NCI-H1105 treated with DMSO at 0.1 percent for 48 hours (cell line): ENCODE data around the gene SUGCT.

ENCODE experiments used
- DNase-seq: peaks from one replicate; lab custom pipeline; 2025; lab: John Stamatoyannopoulos, UW

Gene SUGCT

DNA sequence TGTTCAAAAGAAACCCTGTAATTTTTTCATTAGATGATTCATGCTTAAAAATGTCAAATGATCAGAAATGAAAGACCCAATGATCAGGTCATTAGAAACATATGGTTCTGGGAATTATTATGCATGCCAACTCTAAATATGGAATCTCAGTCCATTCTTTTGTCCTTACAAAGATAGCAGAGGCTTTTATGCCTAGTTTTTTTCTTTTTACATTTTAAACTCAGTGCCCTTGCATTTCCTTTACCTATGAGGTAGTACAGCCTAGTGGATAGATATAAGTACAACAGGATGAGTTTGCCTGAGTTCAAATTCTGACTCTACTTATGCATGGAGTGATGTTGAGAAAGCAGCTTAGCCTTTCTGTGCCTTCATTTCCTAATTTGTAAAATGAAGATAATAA, 392.9 kb downstream of the SUGCT start:
- no peak for DNase-seq

DNA sequence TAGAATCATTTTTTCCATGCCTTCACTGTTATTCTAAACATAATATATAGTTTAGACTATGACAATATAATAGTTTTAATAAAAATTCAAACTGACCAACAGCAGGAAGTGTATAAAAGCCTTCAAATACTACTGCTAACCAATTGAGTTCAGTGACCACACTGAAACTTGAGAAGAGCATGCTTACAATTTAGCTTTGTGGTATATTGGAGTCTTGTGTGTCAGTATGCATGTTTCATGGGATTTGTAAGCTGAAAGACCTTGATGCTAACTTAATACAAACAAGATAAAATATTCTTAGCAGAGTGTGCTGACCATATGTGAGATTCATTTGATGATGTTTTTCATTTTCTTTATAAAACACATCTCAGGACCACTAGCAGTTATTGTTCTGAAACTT, 395.5 kb downstream of the SUGCT start:
- no peak for DNase-seq

DNA sequence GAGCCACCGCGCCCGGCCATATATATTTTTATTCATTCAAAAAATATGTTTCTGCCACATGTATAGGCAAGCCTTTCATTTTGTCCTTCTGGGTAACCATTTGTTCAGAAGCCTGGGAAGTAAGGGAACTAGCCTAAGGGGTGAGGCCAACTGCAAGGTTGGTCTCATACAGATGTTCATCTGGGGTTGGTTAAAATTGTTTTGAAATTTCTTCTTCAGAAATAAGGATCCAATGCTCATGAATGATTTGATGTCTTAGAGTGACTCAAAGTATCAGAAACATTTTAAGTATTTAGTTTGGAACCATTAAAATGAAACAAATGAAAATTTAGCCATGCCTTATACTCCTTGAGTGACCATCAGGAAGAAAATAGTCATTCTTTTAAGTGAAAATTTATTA, 397.2 kb downstream of the SUGCT start:
- no peak for DNase-seq

DNA sequence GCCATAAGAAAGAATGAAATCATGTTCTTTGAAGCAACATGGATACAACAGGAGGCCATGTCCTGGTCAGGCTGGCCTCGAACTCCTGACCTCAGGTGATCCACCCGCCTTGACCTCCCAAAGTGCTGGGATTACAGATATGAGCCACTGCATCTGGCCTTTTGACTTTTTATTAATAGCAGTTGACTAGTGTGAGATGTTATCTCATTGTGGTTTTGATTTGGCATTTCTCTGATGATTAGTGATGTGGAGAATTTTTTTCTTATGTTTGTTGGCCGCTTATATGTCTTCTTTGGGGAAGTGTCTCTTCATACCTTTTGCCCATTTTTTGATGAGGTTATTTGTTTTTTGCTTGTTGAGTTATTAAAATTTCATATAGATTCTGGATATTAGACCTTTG, 400.9 kb downstream of the SUGCT start:
- no peak for DNase-seq

DNA sequence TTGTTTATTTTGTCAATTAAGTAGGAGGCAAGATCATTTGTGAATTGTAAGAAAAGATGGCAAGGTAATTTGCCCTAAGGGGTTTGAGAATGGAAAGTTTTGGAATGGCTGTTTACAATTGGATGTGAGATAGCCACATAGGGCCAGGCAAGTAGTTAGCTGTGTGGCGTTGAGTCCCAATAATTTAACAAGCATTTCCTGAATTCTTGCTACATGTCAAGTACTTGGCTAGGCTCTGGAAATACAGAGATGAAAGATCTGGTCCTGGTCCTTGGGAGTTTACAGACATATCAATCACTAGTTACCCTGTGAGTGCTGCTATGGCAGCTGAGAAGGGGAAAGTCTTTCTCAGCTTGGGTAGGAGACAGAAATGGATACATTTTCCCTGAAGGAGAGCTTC, 401.6 kb downstream of the SUGCT start:
- no peak for DNase-seq

DNA sequence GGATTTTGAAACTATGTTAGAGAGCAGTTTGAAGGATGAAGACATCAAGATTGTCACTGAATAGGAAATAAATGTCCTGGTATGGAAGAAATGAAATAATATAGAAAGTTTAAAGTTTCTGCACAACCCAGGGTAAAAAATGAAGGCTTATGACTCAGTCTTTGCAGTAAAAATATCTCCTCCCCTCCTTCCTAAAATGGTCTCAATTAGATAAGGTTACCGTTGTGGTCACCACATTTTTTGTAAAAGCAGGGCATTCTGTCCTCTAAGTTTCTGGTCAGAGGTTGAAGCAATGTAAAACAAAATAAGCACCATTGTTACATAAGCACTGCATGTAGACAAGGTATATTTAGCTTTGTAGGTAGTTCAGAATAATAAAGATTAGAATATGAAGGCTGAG, 403.5 kb downstream of the SUGCT start:
- DNase-seq: no peak

DNA sequence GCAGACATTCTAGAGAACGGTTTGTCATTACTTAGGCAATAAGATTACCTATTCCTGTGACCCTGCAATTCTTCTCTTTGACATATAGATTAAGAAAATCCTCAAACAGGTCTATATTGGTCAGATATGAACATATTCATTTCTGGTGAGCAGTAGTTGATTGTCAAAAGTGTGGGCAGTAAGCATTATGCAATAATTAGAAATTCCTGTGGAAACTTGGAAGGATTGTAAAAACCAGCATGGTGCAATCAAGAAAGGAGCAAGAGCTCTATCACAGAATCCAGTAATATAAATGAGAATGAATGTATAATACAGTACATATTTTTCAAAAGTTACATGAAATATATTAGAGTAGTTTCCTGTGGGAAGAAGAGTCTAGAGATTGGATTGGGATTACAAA, 406.5 kb downstream of the SUGCT start:
- no peak for DNase-seq

DNA sequence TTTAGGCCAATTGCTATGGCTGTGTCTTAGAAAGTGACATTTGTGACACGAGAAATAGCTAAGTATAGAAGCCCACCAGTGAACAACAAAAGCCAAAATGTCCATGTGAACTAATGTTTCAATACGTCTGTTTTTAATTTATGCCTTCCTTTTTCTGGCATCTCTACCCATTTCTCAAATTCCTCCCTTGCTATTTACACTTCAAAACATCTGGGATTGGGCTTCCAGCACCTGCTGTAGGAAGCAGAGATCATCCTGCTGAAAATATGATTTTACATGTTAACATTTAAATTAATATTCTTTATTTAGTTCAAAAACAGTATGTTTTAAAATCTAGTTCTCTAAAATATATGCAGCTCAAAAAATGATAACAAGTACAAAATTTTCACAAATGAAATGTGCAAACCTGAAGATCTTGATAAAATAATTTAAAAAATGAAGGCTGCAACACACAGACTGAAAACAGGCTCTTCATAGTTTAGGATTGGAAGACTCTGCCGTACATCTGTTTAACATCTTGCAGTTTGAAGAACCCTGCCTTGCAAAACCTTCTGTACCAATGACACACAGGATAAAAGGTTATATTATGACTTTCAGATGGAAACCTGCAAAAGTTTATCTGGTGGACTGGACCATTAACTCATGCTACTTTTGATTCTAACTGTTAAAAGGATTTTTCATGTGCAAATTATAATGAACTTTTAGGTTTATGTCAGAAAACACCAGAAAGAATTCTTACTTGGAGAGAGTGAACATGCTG, 408.4 kb downstream of the SUGCT start:
- no peak for DNase-seq

DNA sequence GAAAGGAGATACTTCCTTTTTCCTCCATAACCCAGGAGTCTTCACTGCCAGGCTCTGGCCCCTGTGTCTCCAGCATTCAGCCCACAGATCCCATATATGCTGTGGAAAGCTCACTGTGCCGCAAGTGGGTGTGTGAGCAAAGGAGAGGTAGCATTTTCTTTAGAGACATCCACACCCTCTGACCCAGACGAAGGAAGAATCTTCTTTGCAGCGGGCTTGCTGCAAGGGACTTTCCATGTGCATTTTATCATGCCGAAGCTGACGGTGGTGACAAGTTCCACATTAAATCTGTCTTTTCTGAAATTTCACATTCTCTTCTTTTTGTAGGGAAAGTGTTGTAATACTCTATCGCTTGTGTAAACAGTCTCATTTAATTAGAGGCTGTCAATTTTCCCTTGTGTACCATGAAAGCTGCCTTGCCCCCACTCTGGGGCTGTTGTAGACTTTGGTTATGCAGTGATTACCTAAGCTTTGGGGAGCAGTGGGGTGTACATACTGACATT, 409.5 kb downstream of the SUGCT start:
- no peak for DNase-seq

DNA sequence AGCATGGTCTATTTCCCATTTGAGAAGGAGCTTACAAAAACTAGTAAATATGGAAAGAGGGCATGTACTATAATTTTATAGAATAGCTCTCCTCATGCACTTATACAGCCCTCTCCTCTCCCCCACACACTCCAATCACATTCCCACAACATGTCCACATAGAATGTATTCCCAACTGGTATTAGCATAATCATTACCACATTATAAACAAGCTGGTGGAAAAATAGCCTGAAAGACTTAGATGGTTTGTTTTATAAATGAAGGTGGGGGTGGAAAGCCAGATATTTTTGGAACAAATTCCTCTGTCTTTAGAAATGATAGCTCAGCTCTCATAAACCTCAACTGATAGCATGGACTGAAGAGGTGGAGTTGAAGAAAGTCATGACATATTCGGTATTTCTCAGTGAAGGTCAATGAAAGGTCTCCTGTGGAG, 410.1 kb downstream of the SUGCT start:
- DNase-seq: no peak

DNA sequence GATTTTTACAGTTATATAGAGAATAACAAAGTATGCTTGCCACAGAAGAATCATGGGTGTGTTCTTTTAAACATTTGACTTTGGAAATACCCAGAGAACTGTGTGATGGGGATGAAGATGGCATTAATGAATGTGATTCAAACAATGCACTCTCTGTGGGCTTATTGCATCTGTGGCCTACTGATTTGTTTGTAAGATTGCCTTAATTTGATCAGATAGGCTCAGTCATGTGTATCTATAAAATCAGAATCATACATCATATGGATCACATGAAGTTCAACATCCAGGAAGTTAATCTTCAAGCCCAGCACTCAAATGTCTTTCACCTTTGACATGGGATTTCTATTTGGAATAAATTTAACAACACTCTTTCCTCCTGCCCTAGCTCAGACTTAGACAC, 410.9 kb downstream of the SUGCT start:
- no peak for DNase-seq

DNA sequence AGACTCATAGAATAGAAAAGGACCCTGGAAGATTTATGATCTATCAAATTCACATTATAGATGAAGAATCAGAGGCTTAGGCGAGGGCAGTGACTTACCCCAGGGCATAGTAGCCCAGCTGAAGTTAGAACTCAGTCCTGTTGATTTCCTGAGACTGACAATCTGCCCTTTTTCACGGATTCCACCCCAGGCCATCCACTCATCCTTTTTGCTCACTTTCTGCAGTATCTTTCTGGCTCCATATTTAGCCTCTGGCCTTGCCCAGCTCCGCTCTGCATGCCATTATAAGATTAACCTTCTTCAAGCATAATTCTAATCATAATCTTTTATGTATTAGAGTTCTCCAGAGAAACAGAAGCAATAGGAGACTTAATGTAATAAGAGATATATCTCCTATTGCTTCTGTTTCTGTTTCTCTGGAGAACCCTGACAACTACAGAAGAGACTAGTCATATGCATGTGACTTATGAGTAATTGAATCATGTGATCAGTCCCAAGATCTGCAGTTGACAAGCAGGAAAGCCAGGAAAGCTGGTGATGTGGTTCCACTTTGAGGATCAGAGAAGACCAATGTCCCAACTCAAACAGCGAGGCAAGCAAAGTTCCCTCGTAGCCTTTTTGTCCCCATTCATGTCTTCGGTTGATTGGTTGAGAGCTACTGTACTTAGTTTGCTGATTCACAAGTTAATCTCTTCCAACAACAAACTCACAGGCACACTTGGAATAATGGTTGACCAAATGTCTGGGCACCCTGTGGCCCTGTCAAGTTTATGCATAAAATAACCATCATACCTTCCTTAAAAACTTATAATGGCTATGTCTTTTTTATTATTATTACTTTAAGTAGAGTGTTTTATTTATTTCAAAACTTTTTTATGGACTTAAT, 412.1 kb downstream of the SUGCT start:
- DNase-seq: no peak

DNA sequence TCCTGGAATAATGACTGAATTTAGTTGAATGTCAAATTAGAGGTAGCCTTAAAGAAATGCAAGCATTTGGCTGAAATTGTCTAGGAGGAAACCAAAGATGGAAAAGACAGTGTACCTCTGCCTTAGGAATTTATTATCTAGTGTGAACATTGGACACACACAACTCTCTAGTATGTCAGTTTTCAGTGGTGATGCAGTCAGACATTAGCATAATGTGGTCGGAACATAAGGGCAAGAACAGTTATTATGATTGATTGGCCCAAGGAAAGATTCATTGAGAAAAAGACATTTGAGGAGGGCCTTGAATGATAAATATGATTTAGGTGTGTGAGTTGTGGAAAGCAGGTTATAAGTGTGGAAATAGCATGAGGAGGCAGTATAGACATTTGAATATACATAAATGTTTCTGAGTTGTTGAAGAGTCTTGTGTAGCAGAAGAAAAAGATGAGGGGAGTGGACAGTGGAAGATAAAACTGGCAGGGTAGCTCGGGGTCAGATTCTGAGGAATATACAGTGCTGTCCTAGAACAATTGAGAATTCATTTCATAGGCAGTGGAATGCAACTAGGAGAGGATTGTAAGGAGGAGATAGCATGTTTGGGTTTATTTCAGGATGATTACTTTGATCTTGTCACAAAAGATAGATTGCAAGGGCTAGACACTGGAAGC, 414.7 kb downstream of the SUGCT start:
- DNase-seq: no peak

DNA sequence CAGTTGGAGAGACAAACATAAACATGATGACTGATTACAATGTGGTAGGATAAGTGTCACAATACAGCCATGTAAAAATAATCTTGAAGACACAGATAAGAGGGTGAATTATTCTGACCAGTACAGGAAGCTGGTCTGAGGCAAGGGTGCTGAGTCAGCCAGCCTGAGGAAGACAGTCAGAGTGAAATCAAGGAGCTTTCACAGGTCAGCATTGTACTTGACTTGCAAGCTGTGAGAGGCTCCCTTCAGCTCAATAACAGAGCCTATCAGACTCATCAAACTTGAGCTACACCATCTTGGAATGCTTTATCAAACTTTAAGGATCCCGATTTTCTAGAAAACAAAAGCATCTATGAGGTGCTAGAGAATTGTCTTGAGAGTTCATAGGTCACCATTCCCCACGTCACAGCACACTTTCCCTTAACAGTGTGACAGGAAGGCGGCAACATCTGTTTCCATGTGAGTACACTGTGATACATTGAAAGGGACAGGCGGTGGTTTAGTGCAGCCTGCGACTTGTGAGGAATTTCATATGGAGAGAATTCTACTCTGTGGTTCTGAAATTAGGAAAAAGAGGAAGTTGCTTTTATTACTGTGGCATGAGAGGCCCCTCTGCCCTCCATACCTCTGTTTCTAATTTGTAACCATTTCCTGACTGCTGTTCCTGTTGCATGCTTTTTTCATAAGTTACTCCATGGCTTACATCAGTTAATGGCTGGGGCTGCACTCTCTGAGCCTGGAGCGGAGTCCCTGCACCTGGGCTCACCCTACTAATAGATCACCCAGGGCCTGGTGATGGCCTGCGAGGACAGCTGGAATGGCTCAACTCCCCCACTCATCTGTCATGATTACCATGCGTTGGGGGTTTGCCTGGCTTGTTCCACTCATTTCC, 417.1 kb downstream of the SUGCT start:
- no peak for DNase-seq

DNA sequence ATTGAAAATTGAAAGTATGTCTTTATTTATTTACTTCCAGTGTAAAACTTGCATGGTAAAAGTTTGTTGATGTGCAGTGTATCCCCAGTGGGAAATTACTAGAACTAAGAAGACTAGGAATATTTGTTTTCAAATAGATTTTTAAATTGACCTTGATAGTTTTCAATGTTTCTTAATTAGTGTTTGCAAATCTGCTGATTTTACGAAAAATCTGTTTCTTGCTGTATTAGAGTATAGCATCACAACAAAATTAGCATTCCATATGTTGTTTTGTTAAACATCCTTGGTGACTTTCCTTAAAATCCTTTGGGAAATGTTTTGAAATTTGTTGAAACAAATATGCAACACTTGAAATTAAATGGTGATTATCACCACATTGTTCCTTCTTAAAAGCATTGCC, 425.9 kb downstream of the SUGCT start:
- no peak for DNase-seq

DNA sequence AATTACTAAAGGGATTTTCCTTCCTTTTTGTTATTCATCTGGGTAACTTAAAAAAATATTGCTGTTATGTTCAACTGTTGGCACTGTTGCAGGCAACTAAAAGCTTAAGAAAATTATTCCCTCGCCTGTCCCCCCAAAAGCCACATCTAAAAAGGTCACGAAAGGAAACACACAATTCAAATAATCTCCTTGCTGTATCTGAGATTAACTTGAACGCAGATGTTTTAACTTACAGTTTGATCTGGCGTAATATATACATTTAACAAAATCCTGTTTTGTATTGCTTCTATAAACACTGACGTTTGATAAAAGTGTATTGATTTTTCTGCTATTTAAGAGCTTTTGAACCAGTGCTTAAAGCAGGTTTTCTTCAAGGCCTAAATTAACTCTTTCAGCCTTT, 432.1 kb downstream of the SUGCT start:
- no peak for DNase-seq

DNA sequence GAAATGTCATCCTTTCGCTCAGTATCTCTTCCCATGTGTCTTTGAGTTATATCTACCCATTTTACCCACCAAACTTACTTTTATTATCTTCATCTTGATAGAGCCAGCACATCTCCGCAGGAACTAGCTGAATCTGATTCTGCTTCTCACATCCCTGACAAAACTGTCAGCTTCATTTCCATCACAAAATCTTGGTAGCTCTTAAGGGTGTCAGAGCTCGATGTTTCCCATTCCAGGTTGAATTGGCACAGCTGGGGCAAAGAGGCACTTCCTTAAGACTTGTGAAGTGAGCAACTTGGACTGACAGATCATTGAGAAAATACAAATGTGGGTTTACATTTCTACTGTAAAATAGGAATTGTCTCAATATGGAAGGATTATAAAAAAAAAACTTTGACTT, 434.5 kb downstream of the SUGCT start:
- DNase-seq: no peak

DNA sequence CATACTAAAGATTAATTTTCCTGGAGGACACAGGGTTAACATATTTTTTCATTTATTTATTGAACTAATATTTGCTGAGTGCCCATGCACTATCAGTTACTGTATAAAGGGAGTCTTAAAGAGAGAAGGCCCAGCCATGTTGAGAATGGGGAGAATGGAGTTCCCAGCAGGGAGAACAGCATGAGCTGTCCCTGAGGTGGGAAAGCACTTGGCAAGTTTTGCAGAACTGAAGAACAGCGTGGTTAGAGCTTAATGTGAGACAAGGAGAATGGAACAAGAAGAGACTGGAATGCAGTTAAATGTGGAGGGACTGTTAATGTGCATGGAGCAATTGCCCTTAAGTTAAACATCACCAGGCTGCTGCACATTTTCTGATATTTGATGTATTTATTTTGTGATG, 435.4 kb downstream of the SUGCT start:
- no peak for DNase-seq

DNA sequence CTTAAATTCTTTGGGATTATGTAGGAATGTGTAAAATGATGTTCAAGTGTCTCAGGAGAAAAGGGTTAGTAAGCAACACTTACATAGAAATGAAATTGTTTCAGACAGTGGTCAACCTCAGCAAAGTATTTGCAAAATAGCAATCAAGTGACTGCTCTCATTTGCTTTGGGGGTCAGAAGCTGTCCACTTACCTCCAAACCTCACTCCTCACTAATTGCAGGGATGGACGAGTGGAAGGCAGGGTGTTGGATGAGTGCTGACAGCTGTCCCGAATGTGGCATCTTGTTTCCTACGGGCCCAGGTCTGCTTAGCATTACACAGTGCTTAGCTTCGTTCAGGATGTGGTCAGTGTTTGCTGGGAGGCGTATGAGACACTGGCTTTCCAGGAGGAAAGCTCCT, 437.0 kb downstream of the SUGCT start:
- no peak for DNase-seq

DNA sequence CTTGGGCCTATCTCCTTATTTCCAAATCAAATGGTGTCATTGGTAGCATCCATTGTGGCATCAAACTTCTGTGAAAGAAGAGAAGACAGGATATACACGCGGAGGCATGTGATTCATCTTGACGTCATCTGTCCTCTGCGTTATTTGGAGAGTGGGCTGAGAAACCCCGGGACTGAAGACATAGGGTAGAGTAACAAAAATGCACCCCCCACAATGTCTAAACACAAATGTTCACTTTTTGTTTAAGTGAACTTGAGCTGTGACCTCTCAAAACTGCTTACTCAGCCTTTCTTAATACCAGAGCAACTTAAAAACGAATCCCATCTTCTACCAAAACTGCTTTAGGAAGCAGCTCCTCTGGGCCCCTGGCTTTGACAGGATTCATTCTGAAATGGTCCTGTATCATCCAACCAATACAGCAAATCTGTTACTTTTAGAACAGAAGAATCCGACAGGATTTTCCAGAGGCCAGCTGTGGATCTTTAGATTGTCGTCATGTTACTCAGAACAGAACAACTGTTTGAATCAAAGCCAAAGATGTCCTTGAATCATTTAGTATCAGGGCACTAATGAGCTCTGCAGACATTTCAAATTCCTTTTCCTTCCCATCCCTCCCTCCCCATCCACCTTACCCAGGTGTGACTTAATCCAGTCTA, 438.1 kb downstream of the SUGCT start:
- no peak for DNase-seq

DNA sequence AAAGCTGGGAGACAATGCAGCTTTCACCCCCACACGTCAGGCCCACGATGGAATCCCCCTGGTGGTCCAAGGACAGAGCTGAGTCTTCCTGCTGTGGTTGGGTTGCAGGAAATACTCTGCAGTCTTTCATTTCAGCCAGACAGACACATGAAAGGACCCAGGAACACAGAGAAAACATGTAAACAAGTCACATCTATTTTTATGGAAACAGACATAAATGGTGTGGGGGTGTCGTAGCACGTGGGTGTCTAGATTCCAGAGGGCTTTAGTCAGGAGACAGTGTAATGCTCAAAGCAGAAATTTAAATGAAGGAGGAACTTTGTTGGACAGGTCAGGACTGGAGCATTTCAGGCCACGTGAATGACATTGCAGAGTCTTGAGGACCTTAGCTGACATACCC, 444.6 kb downstream of the SUGCT start:
- DNase-seq: no peak
